ENCODE data around the gene WWOX. TPM values are rescaled to one million over a fixed set of nuclear protein-coding genes. Genes with fewer than 3 reads are reported as not detected.

The WWOX gene
- total RNA-seq, 1 experiment from 2014 or later = 28.3 TPM

DNA sequence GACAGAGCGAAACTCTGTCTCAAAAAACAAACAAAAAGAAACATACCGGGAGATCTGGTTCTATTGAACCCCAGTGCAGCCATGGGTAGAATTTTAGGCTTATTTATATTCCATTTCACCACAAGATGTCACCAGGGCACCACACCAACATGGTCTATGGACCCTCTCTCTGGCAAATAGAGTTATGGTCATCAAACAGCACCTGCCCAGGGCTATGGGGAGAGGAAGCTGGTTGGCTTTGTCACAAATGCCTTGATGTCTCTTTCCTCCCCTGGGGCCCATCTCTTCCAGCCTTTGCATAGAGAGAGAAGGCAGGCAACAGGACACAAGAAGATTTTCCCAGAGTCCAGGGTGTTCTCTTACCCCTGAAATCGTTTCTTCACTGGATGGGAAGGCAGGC is 128.4 kb downstream of the WWOX start:
- Histone ChIP-seq H3K4me1 (ENCODE audit: insufficient read depth, low read length) (peaks cover 15% of the 10 kb centered on the region), H3K79me2 (ENCODE audit: low read length) (no peaks in the 10 kb centered on the region), H3K4me2 (ENCODE audit: low read length) (no peak overlapping the region), H3K9ac (ENCODE audit: low read length) (no peak overlapping the region), H3K27me3 (ENCODE audit: low read length) (no peaks in the 10 kb centered on the region), H2AFZ (ENCODE audit: low read length) (no peak overlapping the region), H3F3A (ENCODE audit: low read length, unreplicated experiment) (no peaks in the 10 kb centered on the region), H3K36me3 (ENCODE audit: low read depth, low read length) (no peaks in the 10 kb centered on the region), H3K27ac (ENCODE audit: low read length) (no peak overlapping the region), H3K9me2 (replicated peaks; ENCODE audit: low read length) (no peaks in the 10 kb centered on the region), H3K9me3 (ENCODE audit: low read length) (no peaks in the 10 kb centered on the region), H4K20me1 (ENCODE audit: low read length) (no peaks in the 10 kb centered on the region), H3K4me3 (ENCODE audit: low read length) (no peak overlapping the region)
- DNase-seq (peak; percentile 39), ATAC-seq (no peak)
- ChIA-PET POLR2A (ENCODE audit: unreplicated experiment) (no interaction called here), CTCF (no interaction called here)
- BruUV-seq (replicated peaks) = no TSS peak
- intact Hi-C loops (cut with micrococcal nuclease) = no loop called here
- TF ChIP-seq, protein P1, sequence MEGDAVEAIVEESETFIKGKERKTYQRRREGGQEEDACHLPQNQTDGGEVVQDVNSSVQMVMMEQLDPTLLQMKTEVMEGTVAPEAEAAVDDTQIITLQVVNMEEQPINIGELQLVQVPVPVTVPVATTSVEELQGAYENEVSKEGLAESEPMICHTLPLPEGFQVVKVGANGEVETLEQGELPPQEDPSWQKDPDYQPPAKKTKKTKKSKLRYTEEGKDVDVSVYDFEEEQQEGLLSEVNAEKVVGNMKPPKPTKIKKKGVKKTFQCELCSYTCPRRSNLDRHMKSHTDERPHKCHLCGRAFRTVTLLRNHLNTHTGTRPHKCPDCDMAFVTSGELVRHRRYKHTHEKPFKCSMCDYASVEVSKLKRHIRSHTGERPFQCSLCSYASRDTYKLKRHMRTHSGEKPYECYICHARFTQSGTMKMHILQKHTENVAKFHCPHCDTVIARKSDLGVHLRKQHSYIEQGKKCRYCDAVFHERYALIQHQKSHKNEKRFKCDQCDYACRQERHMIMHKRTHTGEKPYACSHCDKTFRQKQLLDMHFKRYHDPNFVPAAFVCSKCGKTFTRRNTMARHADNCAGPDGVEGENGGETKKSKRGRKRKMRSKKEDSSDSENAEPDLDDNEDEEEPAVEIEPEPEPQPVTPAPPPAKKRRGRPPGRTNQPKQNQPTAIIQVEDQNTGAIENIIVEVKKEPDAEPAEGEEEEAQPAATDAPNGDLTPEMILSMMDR (conservative IDR thresholded peaks at IDR 0.05; ENCODE audit: low read depth, low read length) = peak; percentile 47; the same call in 1 of the 2 replicates
- TF ChIP-seq EZH2phosphoT487 (IDR thresholded peaks at IDR 0.05; ENCODE audit: borderline replicate concordance, low read length) = no peak

DNA sequence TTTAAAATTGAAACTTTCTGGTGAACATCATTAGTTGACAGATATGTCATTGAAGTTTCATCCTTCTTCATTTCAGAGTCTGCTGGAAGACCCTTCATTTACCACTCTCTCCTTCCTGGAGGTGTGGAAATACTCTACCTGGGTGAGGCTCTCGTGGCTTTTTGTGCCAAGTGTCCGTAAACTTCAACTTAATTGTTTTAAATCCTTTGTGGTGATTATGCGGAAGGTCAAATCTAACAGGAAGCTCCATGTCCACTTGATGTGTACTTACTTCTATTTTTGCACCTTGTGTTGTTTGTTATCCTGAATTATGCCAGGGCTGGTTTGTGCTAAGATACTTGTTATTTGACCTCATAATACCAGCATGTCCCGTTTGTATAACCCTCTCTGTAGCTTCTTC is 129.2 kb downstream of the WWOX start:
- H3K9me3 ChIP-seq (ENCODE audit: low read length) = no peaks in the 10 kb centered on the region
- intact Hi-C loops (cut with micrococcal nuclease) = no loop called here
- no peaks in the 10 kb centered on the region for H3K36me3 ChIP-seq (ENCODE audit: low read depth, low read length)
- H3F3A ChIP-seq (ENCODE audit: low read length, unreplicated experiment) = no peaks in the 10 kb centered on the region
- no peaks in the 10 kb centered on the region for H3K9me2 ChIP-seq (replicated peaks; ENCODE audit: low read length)
- H3K4me3 ChIP-seq (ENCODE audit: low read length) = no peak overlapping the region
- no peak overlapping the region for H3K27ac ChIP-seq (ENCODE audit: low read length)
- H3K79me2 ChIP-seq (ENCODE audit: low read length) = no peaks in the 10 kb centered on the region
- no peak for ATAC-seq
- H4K20me1 ChIP-seq (ENCODE audit: low read length) = no peaks in the 10 kb centered on the region
- DNase-seq = no peak
- no peak for TF ChIP-seq EZH2 (IDR thresholded peaks at IDR 0.05; ENCODE audit: low read length, unreplicated experiment)
- TF ChIP-seq, protein P1 (conservative IDR thresholded peaks at IDR 0.05; ENCODE audit: low read depth, low read length) = no peak
- no peak for TF ChIP-seq EZH2phosphoT487 (IDR thresholded peaks at IDR 0.05; ENCODE audit: borderline replicate concordance, low read length)
- no peak overlapping the region for H3K4me2 ChIP-seq (ENCODE audit: low read length)
- no peak overlapping the region for H2AFZ ChIP-seq (ENCODE audit: low read length)
- ChIA-PET CTCF (no interaction called here), POLR2A (ENCODE audit: unreplicated experiment) (no interaction called here)
- no peaks in the 10 kb centered on the region for H3K27me3 ChIP-seq (ENCODE audit: low read length)
- H3K9ac ChIP-seq (ENCODE audit: low read length) = no peak overlapping the region
- BruUV-seq (replicated peaks) = no TSS peak
- peaks cover 15% of the 10 kb centered on the region for H3K4me1 ChIP-seq (ENCODE audit: insufficient read depth, low read length)

DNA sequence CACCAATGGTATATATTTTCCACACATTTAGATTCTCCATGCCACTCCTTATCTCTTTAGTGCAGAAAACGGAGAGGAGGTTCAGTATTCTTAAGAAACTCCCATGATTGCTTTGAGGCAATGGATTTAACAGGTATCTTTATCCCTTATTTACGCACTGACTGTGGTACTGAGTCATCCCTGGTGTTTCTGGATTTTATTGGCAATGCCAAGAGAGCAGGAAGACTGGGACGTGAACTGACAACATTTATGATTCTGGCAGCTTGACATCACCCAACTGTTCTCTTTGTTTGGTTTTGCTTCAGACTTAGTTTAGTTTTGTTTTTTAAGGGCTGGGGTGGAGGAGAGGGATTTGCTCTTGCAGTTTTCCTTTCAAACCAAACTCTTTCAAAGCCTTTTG is 131.4 kb downstream of the WWOX start:
- no peaks in the 10 kb centered on the region for H3K79me2 ChIP-seq (ENCODE audit: low read length)
- H4K20me1 ChIP-seq (ENCODE audit: low read length) = no peaks in the 10 kb centered on the region
- no TSS peak for BruUV-seq (replicated peaks)
- H3K9me3 ChIP-seq (ENCODE audit: low read length) = no peaks in the 10 kb centered on the region
- peaks cover 15% of the 10 kb centered on the region for H3K4me1 ChIP-seq (ENCODE audit: insufficient read depth, low read length)
- H2AFZ ChIP-seq (ENCODE audit: low read length) = no peak overlapping the region
- ATAC-seq (peak; percentile 94), DNase-seq (peak; percentile 83)
- no peak overlapping the region for H3K9ac ChIP-seq (ENCODE audit: low read length)
- TF ChIP-seq EZH2 (IDR thresholded peaks at IDR 0.05; ENCODE audit: low read length, unreplicated experiment) (no peak), EZH2phosphoT487 (IDR thresholded peaks at IDR 0.05; ENCODE audit: borderline replicate concordance, low read length) (no peak)
- TF ChIP-seq, protein P1 (conservative IDR thresholded peaks at IDR 0.05; ENCODE audit: low read depth, low read length) = no peak
- ChIA-PET POLR2A (ENCODE audit: unreplicated experiment) (no interaction called here), CTCF (no interaction called here)
- no peaks in the 10 kb centered on the region for H3K9me2 ChIP-seq (replicated peaks; ENCODE audit: low read length)
- H3F3A ChIP-seq (ENCODE audit: low read length, unreplicated experiment) = no peaks in the 10 kb centered on the region
- intact Hi-C loops (cut with micrococcal nuclease) = loop anchor here (1.0 to 2.0 kb wide), 3 partner anchors 20 to 109 kb away; no protein-coding TSS in a partner anchor
- H3K27ac ChIP-seq (ENCODE audit: low read length) = peak overlapping the region; percentile 62
- peak overlapping the region; percentile 77 for H3K4me2 ChIP-seq (ENCODE audit: low read length)
- no peaks in the 10 kb centered on the region for H3K36me3 ChIP-seq (ENCODE audit: low read depth, low read length)
- peak overlapping the region; percentile 54 for H3K4me3 ChIP-seq (ENCODE audit: low read length)
- H3K27me3 ChIP-seq (ENCODE audit: low read length) = no peaks in the 10 kb centered on the region
